ENCODE results near the gene CD63. TPM values are rescaled to one million over a fixed set of nuclear protein-coding genes. Genes with fewer than 3 reads are reported as not detected.

Gene CD63
- polyA plus RNA-seq, 1 donor from 2014 or later: 217 TPM

- Histone ChIP-seq H3K9me3 (ENCODE audit: low read length) (no peaks in the 10 kb centered on the region), H3K27me3 (ENCODE audit: insufficient read depth, low read depth, low read length) (no peaks in the 10 kb centered on the region), H3K4me2 (ENCODE audit: low read length) (peak overlapping the region; percentile 0), H2AFZ (ENCODE audit: low read depth, low read length) (no peak overlapping the region), H3K9me2 (ENCODE audit: insufficient read depth, low read length) (no peaks in the 10 kb centered on the region), H3K79me2 (replicated peaks; ENCODE audit: insufficient read depth, low read length) (no peaks in the 10 kb centered on the region), H4K20me1 (ENCODE audit: insufficient read depth) (no peaks in the 10 kb centered on the region), H3K36me3 (ENCODE audit: insufficient read depth, low read length) (peaks cover 4% of the 10 kb centered on the region), H3K4me3 (ENCODE audit: low read length) (peak overlapping the region; percentile 28), H3F3A (ENCODE audit: insufficient read depth, low read length, poor library complexity, severe bottlenecking) (no peaks in the 10 kb centered on the region), H3K9ac (ENCODE audit: low read length) (peak overlapping the region; percentile 26), H3K27ac (ENCODE audit: low read length) (peak overlapping the region; percentile 64)
- TF ChIP-seq TAF1 (IDR thresholded peaks at IDR 0.05; ENCODE audit: low read depth) (no peak), MXI1 (conservative IDR thresholded peaks at IDR 0.05; ENCODE audit: poor library complexity, severe bottlenecking) (peak; percentile 10)
Measured at GRCh38 chr12:55771736-55772135, 42.9 kb upstream of the CD63 start.

GRCh38 chr12:55767156-55767555, 38.3 kb upstream of the CD63 start:
- no peak overlapping the region for H3K27ac ChIP-seq (ENCODE audit: low read length)
- H3K9me2 ChIP-seq (ENCODE audit: insufficient read depth, low read length): no peaks in the 10 kb centered on the region
- no peak overlapping the region for H3K9ac ChIP-seq (ENCODE audit: low read length)
- no peaks in the 10 kb centered on the region for H4K20me1 ChIP-seq (ENCODE audit: insufficient read depth)
- no peaks in the 10 kb centered on the region for H3F3A ChIP-seq (ENCODE audit: insufficient read depth, low read length, poor library complexity, severe bottlenecking)
- no peaks in the 10 kb centered on the region for H3K27me3 ChIP-seq (ENCODE audit: insufficient read depth, low read depth, low read length)
- H2AFZ ChIP-seq (ENCODE audit: low read depth, low read length): no peak overlapping the region
- no peak overlapping the region for H3K4me2 ChIP-seq (ENCODE audit: low read length)
- H3K9me3 ChIP-seq (ENCODE audit: low read length): no peaks in the 10 kb centered on the region
- H3K36me3 ChIP-seq (ENCODE audit: insufficient read depth, low read length): peaks cover 4% of the 10 kb centered on the region
- no peak overlapping the region for H3K4me3 ChIP-seq (ENCODE audit: low read length)
- no peak for TF ChIP-seq MXI1 (conservative IDR thresholded peaks at IDR 0.05; ENCODE audit: poor library complexity, severe bottlenecking)
- TF ChIP-seq REST (IDR thresholded peaks at IDR 0.05; ENCODE audit: borderline replicate concordance): no peak
- no peak for TF ChIP-seq TAF1 (IDR thresholded peaks at IDR 0.05; ENCODE audit: low read depth)
- no peak for TF ChIP-seq EP300 (conservative IDR thresholded peaks at IDR 0.05; ENCODE audit: poor library complexity, severe bottlenecking)
- TF ChIP-seq EZH2 (IDR thresholded peaks at IDR 0.05; ENCODE audit: borderline replicate concordance, insufficient read depth, low read length, poor library complexity, severe bottlenecking): no peak
- no peak for TF ChIP-seq POLR2AphosphoS5 (IDR thresholded peaks at IDR 0.05)
- TF ChIP-seq, protein P1, sequence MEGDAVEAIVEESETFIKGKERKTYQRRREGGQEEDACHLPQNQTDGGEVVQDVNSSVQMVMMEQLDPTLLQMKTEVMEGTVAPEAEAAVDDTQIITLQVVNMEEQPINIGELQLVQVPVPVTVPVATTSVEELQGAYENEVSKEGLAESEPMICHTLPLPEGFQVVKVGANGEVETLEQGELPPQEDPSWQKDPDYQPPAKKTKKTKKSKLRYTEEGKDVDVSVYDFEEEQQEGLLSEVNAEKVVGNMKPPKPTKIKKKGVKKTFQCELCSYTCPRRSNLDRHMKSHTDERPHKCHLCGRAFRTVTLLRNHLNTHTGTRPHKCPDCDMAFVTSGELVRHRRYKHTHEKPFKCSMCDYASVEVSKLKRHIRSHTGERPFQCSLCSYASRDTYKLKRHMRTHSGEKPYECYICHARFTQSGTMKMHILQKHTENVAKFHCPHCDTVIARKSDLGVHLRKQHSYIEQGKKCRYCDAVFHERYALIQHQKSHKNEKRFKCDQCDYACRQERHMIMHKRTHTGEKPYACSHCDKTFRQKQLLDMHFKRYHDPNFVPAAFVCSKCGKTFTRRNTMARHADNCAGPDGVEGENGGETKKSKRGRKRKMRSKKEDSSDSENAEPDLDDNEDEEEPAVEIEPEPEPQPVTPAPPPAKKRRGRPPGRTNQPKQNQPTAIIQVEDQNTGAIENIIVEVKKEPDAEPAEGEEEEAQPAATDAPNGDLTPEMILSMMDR (IDR thresholded peaks at IDR 0.05; ENCODE audit: poor library complexity, severe bottlenecking): no peak
- no peak for TF ChIP-seq RAD21 (conservative IDR thresholded peaks at IDR 0.05)
- TF ChIP-seq SMC3 (conservative IDR thresholded peaks at IDR 0.05; ENCODE audit: poor library complexity): no peak
- no peaks in the 10 kb centered on the region for H3K79me2 ChIP-seq (replicated peaks; ENCODE audit: insufficient read depth, low read length)
